Measurements from ENCODE around the gene YKT6.
A peak's percentile ranks its signal among the peaks of the same experiment; 100 is the strongest.

The YKT6 gene
- 60.6 to 153 (median 92.9) reads per million in 9 experiments for total RNA-seq

- H3K27me3 Mint-ChIP-seq, result peaks cover 10 to 11% of the 10 kb centered on the region in 2 donors
- peak within 1 kb of the TSS; percentile 68 to 90 for H3K27ac Mint-ChIP-seq
- ATAC-seq (replicated peaks), result peak; percentile 99
- H3K4me1 Mint-ChIP-seq (ENCODE audit: low read depth in 2 of 2), result peaks cover 15 to 34% of the 10 kb centered on the region in 2 donors
- no peaks in the 10 kb centered on the region for H3K9me3 Mint-ChIP-seq
- peak within 1 kb of the TSS; percentile 84 to 85 for H3K4me3 Mint-ChIP-seq
- peaks cover 7% of the 10 kb centered on the region for H3K36me3 Mint-ChIP-seq (ENCODE audit: insufficient read depth)
- peak; percentile 89 to 91 (median 90) for DNase-seq
These were observed at the start of gene YKT6 for GRCh38 chr7:44200699-44201461. Gene YKT6, plus strand, starts transcription at chr7:44200978. Its CDS starts 158 bp downstream, at chr7:44201136.

DNA sequence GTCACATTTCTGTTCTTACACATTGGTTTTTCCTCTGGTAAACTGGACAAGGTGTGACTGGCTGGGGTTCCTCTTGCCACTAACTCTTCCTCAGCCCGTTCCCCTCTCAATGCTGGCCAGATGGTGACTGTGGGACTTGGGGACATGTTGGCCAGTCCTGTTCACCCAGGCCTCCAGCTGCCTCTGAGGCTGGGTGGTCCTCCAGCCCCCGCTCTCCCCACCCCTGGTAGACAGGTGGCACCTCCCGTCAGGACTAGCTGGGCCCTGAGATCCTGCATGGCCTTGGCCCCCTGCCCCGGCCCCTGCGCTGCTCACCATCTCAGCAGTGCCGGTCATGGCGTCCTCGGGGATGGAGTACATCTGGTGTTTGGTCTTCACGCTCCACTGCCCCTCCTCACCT, 48.8 kb upstream of the YKT6 start:
- no peak for DNase-seq

DNA sequence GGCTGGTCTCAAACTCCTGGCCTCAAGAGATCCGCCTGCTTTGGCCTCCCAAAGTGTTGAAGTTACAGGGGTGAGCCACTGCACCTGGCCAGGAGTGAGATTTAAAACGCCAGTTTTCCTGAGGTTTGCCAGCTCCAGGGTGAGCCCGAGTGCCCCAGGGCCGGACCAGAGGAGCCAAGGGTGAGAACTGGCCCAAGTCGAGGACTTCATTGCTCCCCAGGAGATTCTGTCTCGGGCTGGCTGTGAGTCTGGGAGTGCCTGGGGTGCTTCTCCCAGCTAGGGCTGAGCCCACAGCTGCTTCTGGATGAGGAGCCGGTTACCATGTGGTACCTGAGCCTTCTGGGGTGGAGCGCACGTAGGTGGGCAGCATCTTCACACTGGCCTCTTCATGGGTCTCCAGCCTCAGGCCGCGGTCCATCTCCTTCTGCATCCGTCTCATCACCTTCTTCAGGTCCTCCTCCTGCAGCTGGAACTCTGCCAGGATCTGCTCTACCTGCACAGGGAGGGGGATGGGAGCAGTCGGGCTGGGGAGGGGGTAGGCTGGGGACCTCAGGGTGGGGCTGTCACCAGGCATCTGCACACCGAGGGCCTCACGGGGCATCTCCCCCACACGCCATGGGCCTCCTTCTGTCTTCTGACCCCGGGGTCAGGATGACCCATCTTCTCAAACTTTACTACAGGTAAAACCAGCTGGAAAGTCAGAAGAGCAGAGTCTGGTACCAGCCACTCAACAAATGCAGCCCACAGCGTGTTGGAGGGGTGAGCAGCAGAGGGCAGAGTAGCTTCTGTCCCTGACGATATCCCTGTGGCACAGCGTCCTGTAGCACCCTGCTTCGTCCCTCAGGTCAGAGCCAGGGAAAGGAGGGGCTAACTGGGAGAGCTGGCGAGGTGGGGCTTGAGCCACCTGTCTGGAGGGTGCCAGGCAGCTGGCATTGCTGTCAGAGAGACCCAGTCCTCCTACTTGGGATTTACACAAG, 47.5 kb upstream of the YKT6 start:
- Mint-ChIP-seq H3K4me1 (ENCODE audit: low read depth in 2 of 2) (no peaks in the 10 kb centered on the region), H3K36me3 (ENCODE audit: insufficient read depth) (no peaks in the 10 kb centered on the region), H3K4me3 (no peak overlapping the region), H3K27me3 (peaks cover 0 to 13% of the 10 kb centered on the region in 2 donors), H3K27ac (no peak overlapping the region), H3K9me3 (no peaks in the 10 kb centered on the region)
- no peak for DNase-seq
- ATAC-seq (replicated peaks), result no peak

More for the DNA sequence above, 48.8 kb upstream of the YKT6 start:
- Mint-ChIP-seq H3K4me3 (no peak overlapping the region), H3K27me3 (peaks cover 0 to under 1% of the 10 kb centered on the region in 2 donors), H3K4me1 (ENCODE audit: low read depth in 2 of 2) (no peaks in the 10 kb centered on the region), H3K27ac (no peak overlapping the region), H3K9me3 (no peaks in the 10 kb centered on the region), H3K36me3 (ENCODE audit: insufficient read depth) (no peaks in the 10 kb centered on the region)
- ATAC-seq (replicated peaks), result no peak

GRCh38 chr7:44153948-44154335, 46.8 kb upstream of the YKT6 start:
- DNase-seq (no peak), ATAC-seq (replicated peaks) (no peak)
- peaks cover 0 to 13% of the 10 kb centered on the region in 2 donors for H3K27me3 Mint-ChIP-seq
- no peaks in the 10 kb centered on the region for H3K9me3 Mint-ChIP-seq
- no peak overlapping the region for H3K4me3 Mint-ChIP-seq
- H3K27ac Mint-ChIP-seq, result no peak overlapping the region
- H3K4me1 Mint-ChIP-seq (ENCODE audit: low read depth in 2 of 2), result no peaks in the 10 kb centered on the region
- H3K36me3 Mint-ChIP-seq (ENCODE audit: insufficient read depth), result no peaks in the 10 kb centered on the region

DNA sequence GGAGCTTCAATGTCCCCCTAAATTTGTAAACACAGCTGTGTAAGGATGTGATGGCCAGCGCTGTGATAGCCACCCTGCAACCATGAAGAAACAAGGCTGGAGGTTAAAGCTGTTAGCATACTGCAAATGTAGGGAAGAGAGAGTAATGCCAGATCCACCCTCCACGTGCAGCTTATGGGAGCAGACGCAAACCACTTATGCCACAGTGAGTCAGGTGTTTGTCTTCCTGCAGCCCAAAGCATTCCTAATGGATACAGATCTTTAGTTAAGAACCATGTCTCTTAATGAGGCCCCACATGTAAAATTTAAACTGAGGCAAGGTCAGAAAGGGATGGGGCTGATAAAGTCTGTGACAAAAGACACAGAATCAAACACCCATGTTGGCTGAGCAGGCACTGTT, 46.1 kb upstream of the YKT6 start:
- H3K4me1 Mint-ChIP-seq (ENCODE audit: low read depth in 2 of 2), result no peaks in the 10 kb centered on the region
- H3K27me3 Mint-ChIP-seq, result peaks cover 0 to 13% of the 10 kb centered on the region in 2 donors
- no peaks in the 10 kb centered on the region for H3K36me3 Mint-ChIP-seq (ENCODE audit: insufficient read depth)
- H3K4me3 Mint-ChIP-seq, result no peak overlapping the region
- H3K9me3 Mint-ChIP-seq, result no peaks in the 10 kb centered on the region
- no peak overlapping the region for H3K27ac Mint-ChIP-seq
- no peak for DNase-seq
- no peak for ATAC-seq (replicated peaks)

DNA sequence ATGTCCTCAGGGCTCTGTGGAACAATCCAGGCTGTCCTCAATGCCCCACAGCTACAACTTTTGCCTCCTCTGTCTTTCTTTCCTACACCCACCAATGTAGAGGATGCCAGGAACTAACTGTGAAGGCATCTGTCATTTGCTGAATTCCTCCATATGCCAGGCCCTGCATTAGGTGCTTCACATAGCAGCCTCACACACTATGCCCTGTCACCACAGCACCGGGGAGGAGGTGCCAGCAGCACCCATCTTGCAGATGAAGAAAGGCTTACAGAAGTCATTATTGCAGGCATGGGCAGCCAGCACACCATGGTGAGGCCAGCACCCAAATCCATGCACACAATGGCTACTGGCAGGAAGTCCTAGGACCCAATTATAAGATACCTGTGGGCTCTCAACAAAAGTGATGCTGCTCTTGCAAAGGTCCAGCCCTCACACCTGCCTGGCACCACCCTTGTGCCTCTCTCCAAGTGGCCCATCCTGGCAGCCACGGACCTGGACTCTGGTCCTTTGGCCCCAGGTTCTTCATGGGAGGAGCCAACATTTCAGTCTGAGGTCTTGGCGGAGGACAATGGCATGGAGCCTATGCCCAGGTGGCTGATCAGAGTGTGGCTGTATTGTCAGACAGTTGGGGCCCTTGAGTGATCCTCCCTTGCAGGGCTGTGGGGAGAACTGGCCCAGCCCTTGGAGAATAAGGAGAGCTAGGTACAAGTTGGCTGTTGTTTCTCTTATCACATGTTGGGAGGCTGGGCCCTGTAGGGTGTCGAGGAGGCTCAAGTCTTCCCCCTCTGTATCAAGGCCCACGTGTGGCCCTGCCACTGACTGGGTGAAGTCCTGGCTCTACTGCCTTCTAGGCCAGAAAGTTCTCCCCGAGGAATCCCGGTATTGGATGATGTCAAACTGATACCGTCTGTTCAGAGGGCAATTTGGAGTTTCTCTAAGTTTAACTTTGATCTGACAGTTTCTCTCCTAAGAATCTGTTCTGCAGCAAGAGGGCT, 45.3 kb upstream of the YKT6 start:
- peaks cover 0 to 13% of the 10 kb centered on the region in 2 donors for H3K27me3 Mint-ChIP-seq
- no peak for ATAC-seq (replicated peaks)
- no peak overlapping the region for H3K27ac Mint-ChIP-seq
- H3K36me3 Mint-ChIP-seq (ENCODE audit: insufficient read depth), result no peaks in the 10 kb centered on the region
- H3K4me3 Mint-ChIP-seq, result no peak overlapping the region
- no peaks in the 10 kb centered on the region for H3K4me1 Mint-ChIP-seq (ENCODE audit: low read depth in 2 of 2)
- DNase-seq, result no peak
- no peaks in the 10 kb centered on the region for H3K9me3 Mint-ChIP-seq

GRCh38 chr7:44156453-44157010, 44.2 kb upstream of the YKT6 start:
- Mint-ChIP-seq H3K4me1 (ENCODE audit: low read depth in 2 of 2) (no peaks in the 10 kb centered on the region), H3K4me3 (no peak overlapping the region), H3K9me3 (no peaks in the 10 kb centered on the region), H3K36me3 (ENCODE audit: insufficient read depth) (no peaks in the 10 kb centered on the region), H3K27me3 (peaks cover 0 to 13% of the 10 kb centered on the region in 2 donors), H3K27ac (no peak overlapping the region)
- no peak for DNase-seq
- no peak for ATAC-seq (replicated peaks)

GRCh38 chr7:44157116-44158080, 43.4 kb upstream of the YKT6 start:
- DNase-seq (no peak), ATAC-seq (replicated peaks) (no peak)
- Mint-ChIP-seq H3K4me1 (ENCODE audit: low read depth in 2 of 2) (no peaks in the 10 kb centered on the region), H3K36me3 (ENCODE audit: insufficient read depth) (no peaks in the 10 kb centered on the region), H3K9me3 (no peaks in the 10 kb centered on the region), H3K27ac (no peak overlapping the region), H3K4me3 (no peak overlapping the region), H3K27me3 (peaks cover 7 to 19% of the 10 kb centered on the region in 2 donors)

GRCh38 chr7:44158096-44158872, 42.5 kb upstream of the YKT6 start:
- H3K9me3 Mint-ChIP-seq, result no peaks in the 10 kb centered on the region
- H3K4me3 Mint-ChIP-seq, result no peak overlapping the region
- H3K27ac Mint-ChIP-seq, result no peak overlapping the region
- no peak for DNase-seq
- H3K36me3 Mint-ChIP-seq (ENCODE audit: insufficient read depth), result no peaks in the 10 kb centered on the region
- H3K4me1 Mint-ChIP-seq (ENCODE audit: low read depth in 2 of 2), result no peaks in the 10 kb centered on the region
- H3K27me3 Mint-ChIP-seq, result peaks cover 12 to 25% of the 10 kb centered on the region in 2 donors
- no peak for ATAC-seq (replicated peaks)

GRCh38 chr7:44158873-44159631, 41.7 kb upstream of the YKT6 start:
- ATAC-seq (replicated peaks) (no peak), DNase-seq (no peak)
- no peaks in the 10 kb centered on the region for H3K9me3 Mint-ChIP-seq
- peaks cover 12 to 25% of the 10 kb centered on the region in 2 donors for H3K27me3 Mint-ChIP-seq
- H3K36me3 Mint-ChIP-seq (ENCODE audit: insufficient read depth), result no peaks in the 10 kb centered on the region
- no peak overlapping the region for H3K27ac Mint-ChIP-seq
- H3K4me1 Mint-ChIP-seq (ENCODE audit: low read depth in 2 of 2), result no peaks in the 10 kb centered on the region
- H3K4me3 Mint-ChIP-seq, result no peak overlapping the region

Measured in effector memory CD8-positive, alpha-beta T cell (primary cell).